ENCODE measurements around the gene FCHSD2. TPM values are rescaled to one million over a fixed set of nuclear protein-coding genes. Genes with fewer than 3 reads are reported as not detected.

The FCHSD2 gene
- polyA plus RNA-seq, 4 donors = 2.0 to 25.1 (median 7.9) TPM

- no peaks in the 10 kb centered on the region for H3K27me3 ChIP-seq (ENCODE audit: control insufficient read depth in 3 of 3, insufficient read depth in 3 of 3, low read length in 3 of 3)
- no peak overlapping the region for H3K27ac ChIP-seq (ENCODE audit: low read depth in 1 of 3, low read length in 2 of 3)
- DNase-seq (no peak), FAIRE-seq (no peak)
- no peaks in the 10 kb centered on the region for H3K9me3 ChIP-seq (ENCODE audit: control insufficient read depth in 2 of 2, insufficient read depth in 1 of 2, low read depth in 1 of 2, low read length in 1 of 2)
- peaks cover 0 to 14% (median 3%) of the 10 kb centered on the region in 3 donors for H3K4me1 ChIP-seq (ENCODE audit: control insufficient read depth in 3 of 3, insufficient read depth in 2 of 3, low read depth in 1 of 3, low read length in 2 of 3)
- no peak overlapping the region for H3K4me3 ChIP-seq (ENCODE audit: low read depth in 1 of 3, low read length in 3 of 3)
- 88 to 90% (median 88%) methylated on average over 11 of the region's 11 CpGs for whole genome bisulfite sequencing, 3 donors
- H3K36me3 ChIP-seq (ENCODE audit: control insufficient read depth in 3 of 3, insufficient read depth in 2 of 3, low read depth in 1 of 3, low read length in 3 of 3) = no peaks in the 10 kb centered on the region
Measured at GRCh38 chr11:73168925-73169579, 26.9 kb upstream of the FCHSD2 start.

- FAIRE-seq = no peak
- H3K27ac ChIP-seq (ENCODE audit: low read depth in 1 of 3, low read length in 2 of 3) = no peak overlapping the region
Measured at GRCh38 chr11:73167363-73167954, 25.3 kb upstream of the FCHSD2 start.

GRCh38 chr11:73164803-73165540 lies 22.9 kb upstream of the FCHSD2 start:
- 91 to 95% (median 92%) methylated on average over 2 of the region's 2 CpGs for WGBS, 3 donors

More at GRCh38 chr11:73167363-73167954, 25.3 kb upstream of the FCHSD2 start:
- WGBS, 3 donors = 63 to 67% (median 65%) methylated on average over 3 of the region's 3 CpGs
- no peak for DNase-seq
- H3K4me1 ChIP-seq (ENCODE audit: control insufficient read depth in 3 of 3, insufficient read depth in 2 of 3, low read depth in 1 of 3, low read length in 2 of 3) = peaks cover 0 to 7% (median 3%) of the 10 kb centered on the region in 3 donors
- no peak overlapping the region for H3K4me3 ChIP-seq (ENCODE audit: low read depth in 1 of 3, low read length in 3 of 3)
- no peaks in the 10 kb centered on the region for H3K9me3 ChIP-seq (ENCODE audit: control insufficient read depth in 2 of 2, insufficient read depth in 1 of 2, low read depth in 1 of 2, low read length in 1 of 2)
- no peaks in the 10 kb centered on the region for H3K36me3 ChIP-seq (ENCODE audit: control insufficient read depth in 3 of 3, insufficient read depth in 2 of 3, low read depth in 1 of 3, low read length in 3 of 3)
- H3K27me3 ChIP-seq (ENCODE audit: control insufficient read depth in 3 of 3, insufficient read depth in 3 of 3, low read length in 3 of 3) = no peaks in the 10 kb centered on the region

GRCh38 chr11:73163638-73164174 lies 21.6 kb upstream of the FCHSD2 start:
- FAIRE-seq (no peak), DNase-seq (no peak)
- H3K27ac ChIP-seq (ENCODE audit: low read depth in 1 of 3, low read length in 2 of 3) = no peak overlapping the region
- H3K36me3 ChIP-seq (ENCODE audit: control insufficient read depth in 3 of 3, insufficient read depth in 2 of 3, low read depth in 1 of 3, low read length in 3 of 3) = no peaks in the 10 kb centered on the region
- H3K4me3 ChIP-seq (ENCODE audit: low read depth in 1 of 3, low read length in 3 of 3) = no peak overlapping the region
- WGBS, 3 donors = 85 to 93% (median 86%) methylated on average over 2 of the region's 2 CpGs
- peaks cover 0 to 22% (median 0%) of the 10 kb centered on the region in 3 donors for H3K4me1 ChIP-seq (ENCODE audit: control insufficient read depth in 3 of 3, insufficient read depth in 2 of 3, low read depth in 1 of 3, low read length in 2 of 3)
- no peaks in the 10 kb centered on the region for H3K27me3 ChIP-seq (ENCODE audit: control insufficient read depth in 3 of 3, insufficient read depth in 3 of 3, low read length in 3 of 3)
- no peaks in the 10 kb centered on the region for H3K9me3 ChIP-seq (ENCODE audit: control insufficient read depth in 2 of 2, insufficient read depth in 1 of 2, low read depth in 1 of 2, low read length in 1 of 2)

More at GRCh38 chr11:73164803-73165540, 22.9 kb upstream of the FCHSD2 start:
- Histone ChIP-seq H3K4me3 (ENCODE audit: low read depth in 1 of 3, low read length in 3 of 3) (no peak overlapping the region), H3K27ac (ENCODE audit: low read depth in 1 of 3, low read length in 2 of 3) (no peak overlapping the region), H3K9me3 (ENCODE audit: control insufficient read depth in 2 of 2, insufficient read depth in 1 of 2, low read depth in 1 of 2, low read length in 1 of 2) (no peaks in the 10 kb centered on the region), H3K4me1 (ENCODE audit: control insufficient read depth in 3 of 3, insufficient read depth in 2 of 3, low read depth in 1 of 3, low read length in 2 of 3) (peaks cover 0 to 12% (median 0%) of the 10 kb centered on the region in 3 donors), H3K27me3 (ENCODE audit: control insufficient read depth in 3 of 3, insufficient read depth in 3 of 3, low read length in 3 of 3) (no peaks in the 10 kb centered on the region), H3K36me3 (ENCODE audit: control insufficient read depth in 3 of 3, insufficient read depth in 2 of 3, low read depth in 1 of 3, low read length in 3 of 3) (no peaks in the 10 kb centered on the region)
- FAIRE-seq (no peak), DNase-seq (no peak)

- Histone ChIP-seq H3K4me3 (ENCODE audit: low read depth in 1 of 3, low read length in 3 of 3) (no peak overlapping the region), H3K4me1 (ENCODE audit: control insufficient read depth in 3 of 3, insufficient read depth in 2 of 3, low read depth in 1 of 3, low read length in 2 of 3) (peaks cover 0 to 36% (median under 1%) of the 10 kb centered on the region in 3 donors), H3K27me3 (ENCODE audit: control insufficient read depth in 3 of 3, insufficient read depth in 3 of 3, low read length in 3 of 3) (no peaks in the 10 kb centered on the region), H3K36me3 (ENCODE audit: control insufficient read depth in 3 of 3, insufficient read depth in 2 of 3, low read depth in 1 of 3, low read length in 3 of 3) (no peaks in the 10 kb centered on the region), H3K27ac (ENCODE audit: low read depth in 1 of 3, low read length in 2 of 3) (no peak overlapping the region), H3K9me3 (ENCODE audit: control insufficient read depth in 2 of 2, insufficient read depth in 1 of 2, low read depth in 1 of 2, low read length in 1 of 2) (no peaks in the 10 kb centered on the region)
- FAIRE-seq (no peak), DNase-seq (no peak)
- WGBS, 3 donors = 87 to 91% (median 90%) methylated on average over 10 of the region's 10 CpGs
Measured at GRCh38 chr11:73162196-73162740, 20.1 kb upstream of the FCHSD2 start.

GRCh38 chr11:73160005-73160760 lies 18.1 kb upstream of the FCHSD2 start:
- Histone ChIP-seq H3K27me3 (ENCODE audit: control insufficient read depth in 3 of 3, insufficient read depth in 3 of 3, low read length in 3 of 3) (no peaks in the 10 kb centered on the region), H3K36me3 (ENCODE audit: control insufficient read depth in 3 of 3, insufficient read depth in 2 of 3, low read depth in 1 of 3, low read length in 3 of 3) (no peaks in the 10 kb centered on the region), H3K27ac (ENCODE audit: low read depth in 1 of 3, low read length in 2 of 3) (no peak overlapping the region), H3K4me1 (ENCODE audit: control insufficient read depth in 3 of 3, insufficient read depth in 2 of 3, low read depth in 1 of 3, low read length in 2 of 3) (peaks cover 0 to 56% (median 5%) of the 10 kb centered on the region in 3 donors), H3K9me3 (ENCODE audit: control insufficient read depth in 2 of 2, insufficient read depth in 1 of 2, low read depth in 1 of 2, low read length in 1 of 2) (no peaks in the 10 kb centered on the region), H3K4me3 (ENCODE audit: low read depth in 1 of 3, low read length in 3 of 3) (no peak overlapping the region)
- no peak for FAIRE-seq
- DNase-seq = no peak
- 74 to 86% (median 80%) methylated on average over 10 of the region's 10 CpGs for WGBS, 3 donors

GRCh38 chr11:73159297-73159696 lies 17.2 kb upstream of the FCHSD2 start:
- Histone ChIP-seq H3K4me3 (ENCODE audit: low read depth in 1 of 3, low read length in 3 of 3) (no peak overlapping the region), H3K36me3 (ENCODE audit: control insufficient read depth in 3 of 3, insufficient read depth in 2 of 3, low read depth in 1 of 3, low read length in 3 of 3) (no peaks in the 10 kb centered on the region), H3K9me3 (ENCODE audit: control insufficient read depth in 2 of 2, insufficient read depth in 1 of 2, low read depth in 1 of 2, low read length in 1 of 2) (no peaks in the 10 kb centered on the region), H3K4me1 (ENCODE audit: control insufficient read depth in 3 of 3, insufficient read depth in 2 of 3, low read depth in 1 of 3, low read length in 2 of 3) (peaks cover 0 to 65% (median 10%) of the 10 kb centered on the region in 3 donors), H3K27me3 (ENCODE audit: control insufficient read depth in 3 of 3, insufficient read depth in 3 of 3, low read length in 3 of 3) (no peaks in the 10 kb centered on the region), H3K27ac (ENCODE audit: low read depth in 1 of 3, low read length in 2 of 3) (peak overlapping the region in 1 of 3 donors; percentile 61)
- FAIRE-seq = no peak
- no peak for DNase-seq
- WGBS, 3 donors = 92 to 98% (median 95%) methylated on average over 3 of the region's 3 CpGs
